ENCODE data around the gene PCBP3.

Gene PCBP3

DNA sequence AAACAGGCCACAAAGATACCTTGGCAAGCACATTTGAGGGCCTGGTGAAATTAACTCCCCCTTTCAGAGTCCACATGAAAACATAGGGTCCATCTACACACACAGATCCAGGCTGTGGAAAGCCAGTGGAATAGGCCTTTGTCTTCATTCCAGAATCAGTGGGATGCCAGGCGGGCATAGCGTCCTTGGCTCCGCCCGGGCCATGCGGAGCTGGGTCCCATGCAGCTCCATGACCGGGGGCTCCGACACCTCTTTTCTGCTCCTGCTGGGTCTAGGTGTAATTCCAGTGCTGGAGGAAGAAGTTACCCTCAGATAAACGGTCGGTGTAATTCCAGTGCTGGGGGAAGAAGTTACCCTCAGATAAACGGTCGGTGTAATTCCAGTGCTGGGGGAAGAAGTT lies 274.5 kb downstream of the PCBP3 start:
- DNase-seq = no peak

DNA sequence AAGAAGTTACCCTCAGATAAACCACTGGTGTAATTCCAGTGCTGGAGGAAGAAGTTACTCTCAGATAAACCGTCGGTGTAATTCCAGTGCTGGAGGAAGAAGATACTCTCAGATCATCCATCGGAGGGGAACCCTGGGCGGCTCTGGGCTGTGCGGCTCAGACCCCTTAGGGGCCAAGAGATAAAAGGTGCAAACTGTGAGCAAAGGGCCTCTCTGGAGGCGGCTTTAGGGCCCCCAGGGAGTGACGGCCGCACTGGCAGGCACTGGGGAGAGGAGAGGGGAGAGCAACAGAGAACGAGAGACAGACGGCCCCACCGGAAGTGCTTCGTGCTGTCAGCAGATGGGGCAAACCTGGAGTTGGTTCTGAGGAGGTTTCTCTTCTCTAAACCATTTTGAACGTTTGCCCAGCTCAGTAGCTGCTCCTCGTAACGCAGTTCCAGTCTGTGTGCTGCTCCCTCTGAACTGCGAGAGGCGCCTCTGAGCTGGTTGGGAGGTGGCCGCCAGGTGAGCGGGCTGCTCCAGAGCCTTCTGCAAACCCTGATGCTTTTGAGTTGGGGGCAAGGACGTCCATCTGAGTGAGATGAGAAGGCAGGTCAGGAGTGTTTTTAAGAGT lies 275.4 kb downstream of the PCBP3 start:
- DNase-seq = no peak

DNA sequence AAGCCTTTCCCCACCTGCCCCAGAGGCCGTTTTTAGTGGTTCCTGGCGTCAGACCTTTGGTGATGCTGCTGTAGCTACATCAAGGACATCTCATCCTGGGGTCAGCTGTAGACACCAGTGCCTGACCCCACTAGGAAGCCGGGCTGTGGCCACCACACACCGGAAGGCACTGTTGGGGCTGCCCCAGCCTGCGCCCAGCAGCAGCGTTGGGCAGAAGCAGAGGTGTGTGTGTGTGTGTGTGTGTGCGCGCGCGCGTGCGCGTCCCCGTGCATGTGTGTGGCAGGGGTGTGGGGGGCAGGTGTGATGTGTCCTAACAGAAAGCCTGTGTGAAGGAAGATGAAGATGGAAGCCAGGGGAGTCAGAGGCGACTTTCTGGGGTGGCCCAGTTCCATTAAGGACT lies 276.1 kb downstream of the PCBP3 start:
- no peak for DNase-seq

DNA sequence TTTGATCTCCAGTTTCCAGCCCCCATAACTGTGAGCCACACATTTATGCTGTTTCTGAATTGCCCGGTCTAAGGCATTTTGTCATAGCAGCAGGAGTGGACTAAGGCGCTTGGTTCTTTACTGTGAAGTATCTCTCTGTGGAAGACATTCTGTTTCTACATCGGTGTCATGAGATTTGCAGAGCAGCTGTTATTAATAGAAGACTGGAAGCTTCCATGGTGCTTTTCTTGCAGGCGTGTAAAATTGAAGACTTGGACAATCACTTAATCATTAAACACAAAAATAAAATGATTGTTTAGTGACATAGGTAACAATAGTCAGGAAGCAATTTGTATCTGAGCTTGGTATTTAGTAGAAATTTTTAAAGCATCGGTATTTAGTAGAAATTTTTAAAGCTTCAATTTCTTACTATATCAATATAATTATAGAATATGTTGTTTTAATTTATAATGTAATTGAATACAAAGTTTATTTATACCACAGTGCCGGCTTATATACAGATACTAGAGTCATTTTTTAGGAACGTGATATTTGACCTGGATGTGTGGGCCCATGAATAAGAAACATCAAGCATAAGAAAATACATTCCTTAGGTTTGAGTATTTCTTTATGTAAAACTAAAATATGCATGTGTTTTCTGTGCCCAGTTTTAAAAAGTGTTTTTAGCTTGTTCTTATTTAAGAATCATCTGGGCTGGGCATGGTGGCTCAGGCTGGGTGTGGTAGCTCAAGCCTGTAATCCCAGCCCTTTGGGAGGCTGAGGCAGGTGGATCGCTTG lies 277.5 kb downstream of the PCBP3 start:
- DNase-seq = no peak

DNA sequence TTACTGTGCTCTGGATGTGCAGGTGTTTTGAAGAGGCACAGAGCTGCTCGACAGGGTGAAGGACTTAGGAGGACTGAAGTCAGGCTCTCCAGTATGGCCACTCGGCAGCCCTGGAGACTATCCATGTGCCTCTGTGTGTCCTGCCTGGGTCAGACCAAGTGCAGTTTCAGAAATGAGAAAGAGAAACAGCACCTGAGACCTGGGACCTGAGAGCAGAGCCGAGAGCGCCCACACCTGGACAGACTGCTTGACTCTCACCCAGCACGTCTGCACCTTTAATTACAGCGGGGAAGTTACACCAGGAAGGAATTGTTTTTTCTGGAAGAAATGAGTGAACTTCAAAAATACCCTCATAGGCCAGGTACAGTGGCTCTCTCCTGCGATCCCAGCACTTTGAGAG lies 278.4 kb downstream of the PCBP3 start:
- DNase-seq = no peak

DNA sequence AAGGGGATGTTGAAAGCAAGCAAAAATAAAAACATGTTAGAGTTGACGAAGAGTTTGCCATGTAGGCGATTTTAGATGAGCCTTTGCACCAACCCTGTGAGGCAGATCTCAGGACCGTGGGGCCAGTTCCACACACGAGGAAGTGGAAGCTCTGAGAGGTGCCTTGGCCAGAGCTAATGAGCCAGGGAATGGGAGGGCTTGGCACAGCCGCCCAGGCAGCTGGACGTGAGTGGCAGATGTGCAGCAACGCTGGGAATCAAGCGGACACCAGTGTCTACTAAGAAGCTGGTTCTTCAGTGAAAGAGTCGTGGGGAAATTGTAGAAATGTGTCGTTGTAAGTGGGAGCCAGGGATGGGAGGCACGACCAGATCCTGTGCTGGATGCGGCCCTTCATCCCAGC lies 279.1 kb downstream of the PCBP3 start:
- DNase-seq = no peak

DNA sequence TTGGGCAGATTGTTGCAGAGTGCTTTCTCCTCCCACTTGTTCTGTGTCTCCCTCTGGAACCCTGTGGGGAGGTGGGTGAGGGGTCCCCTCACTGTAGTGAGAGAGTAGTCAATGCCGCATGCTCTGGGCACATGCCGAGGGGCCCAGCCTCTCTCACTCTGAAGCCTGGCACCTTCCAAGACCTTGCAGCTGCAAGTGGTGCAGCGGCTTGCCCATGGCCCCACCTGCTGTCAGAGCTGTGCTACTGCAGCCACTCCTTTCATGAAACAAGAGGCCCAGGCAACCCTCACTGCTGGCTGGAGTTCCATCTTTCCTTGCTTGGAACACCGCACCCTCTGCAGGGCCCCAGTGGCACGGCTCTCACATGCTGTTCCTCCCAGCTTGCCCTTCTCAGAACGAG lies 279.6 kb downstream of the PCBP3 start:
- no peak for DNase-seq

DNA sequence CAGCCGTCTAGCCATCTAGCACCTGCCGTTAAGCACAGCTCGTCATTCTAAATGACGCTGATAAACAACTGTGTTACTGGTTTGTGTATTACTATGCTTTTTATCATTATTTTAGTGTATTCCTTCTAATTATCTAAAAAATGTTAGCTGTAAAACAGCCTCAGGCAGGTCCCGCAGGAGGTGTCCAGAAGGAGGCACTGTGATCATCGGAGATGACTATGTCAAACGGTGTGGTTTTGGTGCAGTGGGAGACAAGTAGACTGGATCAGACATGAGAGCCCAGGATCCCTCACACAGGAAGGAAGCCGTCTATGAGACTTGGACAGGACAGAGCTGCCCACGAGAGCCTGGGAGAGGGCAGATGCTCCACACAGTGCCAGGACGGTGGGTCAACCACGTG lies 282.8 kb downstream of the PCBP3 start:
- no peak for DNase-seq

DNA sequence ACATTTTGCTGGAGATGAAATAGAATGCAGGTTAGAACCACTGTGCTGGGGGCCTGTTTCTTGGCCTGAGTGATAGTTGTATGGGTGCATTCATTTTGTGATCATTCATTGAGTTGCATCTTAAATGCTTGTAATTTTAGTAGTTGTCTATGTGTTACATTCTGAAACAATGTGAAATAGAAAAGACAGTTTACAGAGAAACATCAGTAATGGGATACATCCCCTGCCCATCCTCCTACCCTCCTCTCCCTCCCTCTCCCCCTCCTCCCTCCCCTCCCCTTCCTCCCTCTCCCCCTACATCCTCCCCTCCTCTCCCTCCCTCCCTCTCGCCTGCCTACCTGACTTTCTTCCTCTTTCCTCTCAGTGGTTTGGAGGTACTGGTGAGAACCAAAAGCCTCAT lies 283.5 kb downstream of the PCBP3 start:
- no peak for DNase-seq

DNA sequence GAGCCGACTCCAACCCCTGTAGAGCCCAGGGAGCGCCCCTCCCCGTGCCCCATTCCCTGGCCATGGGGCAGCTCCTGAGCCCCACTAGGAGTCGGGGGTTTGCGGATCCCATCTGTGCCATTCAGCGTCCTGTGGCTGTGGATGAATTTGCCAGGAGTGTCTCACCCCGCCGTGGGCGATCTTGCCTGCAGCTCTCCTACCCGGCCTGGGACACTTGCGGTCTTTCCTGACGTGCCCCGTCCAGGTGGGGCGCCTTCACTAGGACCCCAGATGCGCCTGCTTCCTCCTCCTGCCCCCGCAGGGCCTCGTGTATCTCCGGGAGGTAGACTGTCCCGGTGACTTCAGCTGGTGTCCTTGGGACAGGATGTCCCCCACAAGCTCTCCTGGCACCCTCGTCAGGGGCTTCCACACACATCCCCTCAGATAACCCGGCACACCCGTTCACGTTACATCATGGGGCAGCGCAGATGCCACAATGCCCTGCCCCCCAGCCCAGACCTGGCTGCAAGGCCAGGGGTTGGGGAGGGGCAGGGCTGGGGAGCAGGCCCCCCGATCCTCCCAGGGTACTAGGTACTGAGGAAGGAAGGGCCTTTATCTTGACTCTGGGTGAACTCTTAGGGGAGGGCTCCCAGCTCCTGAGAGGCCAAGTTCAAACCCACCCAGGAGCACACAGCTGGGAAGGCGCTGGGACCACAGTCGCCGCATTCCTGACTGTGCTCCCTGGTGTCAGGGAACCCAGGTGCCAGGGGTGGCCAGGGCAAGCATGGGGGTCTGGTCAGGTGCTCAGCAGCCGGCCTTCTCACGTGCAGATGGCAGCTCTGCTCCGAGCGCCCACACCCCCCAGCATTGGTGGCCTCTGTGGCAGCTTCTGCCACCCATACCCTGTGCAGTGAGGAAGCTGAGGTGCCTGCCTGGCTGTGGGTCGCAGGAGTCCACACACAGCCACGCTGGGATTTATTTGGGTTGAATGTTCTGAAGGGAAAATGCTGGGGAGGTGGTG lies 284.6 kb downstream of the PCBP3 start:
- no peak for DNase-seq

DNA sequence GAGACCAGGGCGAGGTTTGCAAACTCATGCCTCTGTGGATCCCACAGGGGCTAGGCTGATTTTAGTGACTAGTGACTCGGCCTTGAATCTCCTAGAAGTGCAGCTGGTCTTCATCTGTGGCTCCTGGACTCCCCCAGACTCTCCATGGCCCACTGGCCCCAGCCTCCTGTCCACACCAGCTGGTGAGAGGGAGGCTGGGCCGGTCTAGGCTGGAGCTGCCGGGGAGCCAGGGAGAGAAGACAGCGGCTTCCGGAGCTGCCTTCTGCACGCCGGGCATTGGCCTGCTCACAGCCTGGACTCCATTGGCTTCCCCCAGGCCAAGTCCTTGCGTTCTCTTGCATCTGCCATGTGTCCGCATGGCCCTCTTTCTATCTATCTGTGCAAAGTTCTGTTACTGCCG lies 285.9 kb downstream of the PCBP3 start:
- DNase-seq = no peak

DNA sequence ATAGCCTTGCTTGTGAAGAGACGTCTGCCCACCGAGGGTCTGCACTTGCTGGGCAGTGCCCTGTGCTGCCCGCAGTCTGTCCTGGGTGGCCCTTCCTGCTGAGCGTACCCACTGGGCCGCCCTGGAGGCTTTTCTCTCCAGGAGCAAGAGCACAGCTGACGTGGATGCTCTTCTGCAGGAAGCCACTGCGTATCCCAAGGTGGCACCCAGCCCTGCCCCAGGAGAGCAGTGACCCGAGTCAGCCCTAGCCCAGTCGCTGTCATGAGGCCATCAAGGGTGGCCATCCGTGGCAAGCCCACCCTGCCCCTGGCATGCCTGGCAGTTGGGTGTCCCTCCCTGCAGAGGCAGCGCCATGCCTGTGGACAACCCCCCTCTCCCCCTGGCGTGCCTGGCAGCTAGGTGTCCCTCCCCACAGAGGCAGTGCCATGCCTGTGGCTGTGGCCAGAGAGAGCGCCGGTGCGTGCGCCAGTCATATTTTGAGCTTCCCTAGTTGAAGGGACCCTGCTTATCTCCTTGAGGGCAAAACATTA lies 286.8 kb downstream of the PCBP3 start:
- no peak for DNase-seq

DNA sequence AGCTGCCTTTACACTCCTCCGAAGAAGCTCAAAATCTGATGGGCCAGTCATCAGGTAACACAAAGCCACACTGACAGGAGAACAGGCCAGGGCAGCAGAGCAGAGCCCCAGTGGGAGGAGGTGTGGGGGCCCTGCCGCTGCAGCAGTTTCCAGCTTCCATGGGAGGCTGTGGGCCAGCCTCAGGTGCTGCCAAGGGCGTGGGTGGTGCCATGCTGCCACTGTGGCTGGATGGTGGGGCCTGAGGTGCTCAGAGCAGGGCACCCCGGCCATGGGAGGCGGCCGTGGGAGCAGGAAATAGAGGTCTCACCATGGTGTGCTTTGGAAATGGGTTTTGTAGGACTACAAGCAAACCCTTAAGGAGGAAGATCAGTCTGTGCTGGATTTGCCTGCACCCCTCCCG lies 287.3 kb downstream of the PCBP3 start:
- no peak for DNase-seq

DNA sequence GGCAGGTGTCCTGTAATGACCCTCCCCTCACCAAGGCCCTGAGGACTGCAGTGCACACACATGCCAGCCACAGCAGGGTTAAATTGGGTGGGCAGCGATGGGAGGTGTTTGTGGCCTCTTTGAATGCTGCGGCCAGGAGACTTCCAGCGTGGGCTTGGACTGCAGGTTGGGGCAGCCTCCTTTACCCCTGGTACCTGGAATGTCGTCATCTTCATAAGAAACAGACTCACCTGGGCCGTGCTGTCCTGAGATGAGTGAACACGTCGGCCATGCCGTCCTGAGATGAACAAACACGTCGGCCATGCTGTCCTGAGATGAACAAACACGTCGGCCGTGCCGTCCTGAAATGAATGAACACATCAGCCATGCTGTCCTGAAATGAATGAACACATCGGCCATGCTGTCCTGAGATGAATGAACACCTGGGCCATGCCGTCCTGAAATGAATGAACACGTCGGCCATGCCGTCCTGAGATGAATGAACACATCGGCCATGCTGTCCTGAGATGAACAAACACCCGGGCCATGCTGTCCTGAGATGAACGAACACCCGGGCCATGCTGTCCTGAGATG lies 288.0 kb downstream of the PCBP3 start:
- DNase-seq = no peak

DNA sequence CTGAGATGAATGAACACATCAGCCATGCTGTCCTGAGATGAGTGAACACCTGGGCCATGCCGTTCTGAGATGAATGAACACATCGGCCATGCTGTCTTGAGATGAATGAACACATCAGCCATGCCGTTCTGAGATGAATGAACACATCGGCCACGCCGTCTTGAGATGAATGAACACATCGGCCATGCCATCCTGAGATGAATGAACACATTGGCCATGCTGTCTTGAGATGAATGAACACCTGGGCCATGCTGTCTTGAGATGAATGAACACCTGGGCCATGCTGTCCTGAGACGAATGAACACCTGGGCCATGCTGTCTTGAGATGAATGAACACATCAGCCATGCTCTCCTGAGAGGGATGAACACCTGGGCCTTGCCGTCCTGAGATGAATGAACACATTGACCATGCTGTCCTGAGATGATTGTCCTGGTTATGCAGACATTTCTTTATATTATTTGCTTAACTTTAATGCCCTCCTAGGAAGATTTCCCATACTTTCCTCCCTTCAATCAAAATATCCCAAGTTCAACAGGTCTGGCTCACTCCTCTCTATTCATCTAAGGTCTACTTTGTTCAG lies 289.5 kb downstream of the PCBP3 start:
- DNase-seq = no peak

DNA sequence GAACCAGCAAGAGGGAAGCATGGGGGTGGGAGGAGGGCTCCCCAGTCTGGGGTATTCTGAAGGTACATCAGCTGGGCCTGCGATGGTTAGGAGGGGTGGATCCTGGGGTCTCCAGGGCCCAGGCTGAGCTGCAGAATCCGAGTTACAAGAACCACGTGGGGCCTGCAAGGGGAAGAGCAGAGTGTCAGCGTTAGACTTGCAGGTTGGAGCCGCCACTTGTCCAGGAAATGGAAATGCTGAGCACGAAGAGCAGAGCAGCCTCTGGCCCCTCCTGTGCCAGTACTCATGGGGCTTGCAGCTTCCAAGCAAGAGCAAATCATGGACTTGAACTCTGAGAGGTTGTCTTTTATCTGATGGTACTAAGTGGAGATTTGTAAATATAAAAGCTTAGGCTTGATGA lies 290.6 kb downstream of the PCBP3 start:
- no peak for DNase-seq

DNA sequence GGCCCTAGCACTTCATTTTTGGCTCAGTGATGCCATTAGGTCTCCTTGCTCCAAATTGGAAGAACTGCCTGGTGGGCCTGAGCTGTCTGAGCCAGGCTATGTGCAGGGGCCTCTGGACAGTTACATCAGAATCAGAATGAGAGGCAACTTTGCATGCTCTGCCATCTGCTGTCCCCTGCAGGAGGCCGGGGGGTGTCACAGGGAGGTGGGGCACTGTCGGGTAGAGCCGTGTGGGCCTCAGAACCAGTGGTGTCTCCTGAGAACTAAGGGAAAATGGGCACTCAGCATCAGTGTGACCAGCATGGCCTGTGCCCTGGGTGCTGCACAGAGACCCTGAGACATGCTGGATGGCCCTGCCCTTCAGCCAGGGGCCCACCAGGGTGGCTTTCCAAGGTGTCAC lies 291.0 kb downstream of the PCBP3 start:
- no peak for DNase-seq

DNA sequence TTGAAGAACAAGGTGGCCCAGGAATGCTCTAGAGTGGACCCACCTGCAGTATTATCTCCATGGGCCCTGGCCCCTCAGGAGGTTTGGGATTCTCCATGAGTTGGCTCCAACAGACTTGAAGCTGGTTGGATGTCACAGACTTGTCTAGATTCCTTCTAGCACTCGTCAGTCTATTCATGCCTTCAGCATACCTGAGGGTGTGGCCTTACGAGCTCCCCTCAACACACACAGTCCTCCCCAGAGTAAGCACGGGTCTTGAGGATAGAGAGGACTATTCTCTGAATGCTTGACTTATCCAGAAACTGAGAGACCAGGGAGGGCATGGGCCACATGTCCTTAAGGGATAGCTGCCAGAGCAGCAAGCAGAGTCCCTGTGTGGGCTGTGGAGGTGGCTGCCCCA lies 292.1 kb downstream of the PCBP3 start:
- no peak for DNase-seq

DNA sequence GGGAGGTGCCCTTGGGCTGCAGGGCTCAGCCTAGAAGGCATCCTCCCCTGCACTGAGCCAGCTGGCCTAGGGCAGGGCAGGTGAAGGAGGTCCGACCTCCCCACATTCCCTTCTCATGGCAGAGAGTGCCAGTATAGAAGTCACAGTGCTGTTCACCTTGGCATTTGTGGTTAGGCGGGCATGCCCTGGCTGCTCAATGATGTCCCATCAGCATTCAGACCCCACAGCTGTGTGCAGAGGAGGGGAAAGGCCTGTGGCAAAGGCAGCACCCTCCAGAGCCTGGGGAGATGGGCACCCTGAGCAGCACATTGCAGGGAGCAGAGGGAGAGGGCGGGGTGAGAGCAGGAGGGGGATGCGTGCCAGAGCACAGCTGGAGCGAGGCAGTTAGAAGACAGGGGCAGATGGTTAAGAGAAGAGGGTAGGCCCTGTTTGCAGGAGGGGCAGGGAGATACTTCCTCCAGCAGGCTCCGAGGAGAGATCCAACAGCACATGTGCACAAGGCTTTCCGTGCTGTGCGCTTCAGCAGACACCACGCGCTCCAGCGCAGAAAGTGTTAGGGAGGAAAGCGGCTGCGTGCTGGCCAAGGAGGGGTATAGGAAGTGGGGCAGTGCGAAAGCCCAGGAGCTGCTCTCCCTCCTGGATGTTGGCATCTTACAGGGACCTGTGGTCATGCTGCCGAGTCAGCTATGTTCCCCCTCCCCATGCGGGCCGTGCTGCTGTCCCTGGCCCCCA lies 294.4 kb downstream of the PCBP3 start:
- DNase-seq = no peak

DNA sequence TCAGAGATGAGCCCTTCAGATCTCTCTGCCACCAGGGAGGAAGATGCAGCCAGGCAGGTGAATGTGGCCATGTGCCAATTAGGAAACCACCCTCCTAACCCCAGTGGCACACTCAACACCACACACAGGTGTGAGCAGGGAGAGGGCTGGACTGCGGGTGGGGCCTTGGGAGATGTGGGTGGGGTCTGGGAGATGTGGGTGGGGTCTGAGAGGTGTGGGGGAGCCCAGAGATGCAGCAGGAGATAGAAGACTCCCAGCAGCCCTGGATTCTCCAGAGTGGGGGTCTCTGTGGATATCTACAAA lies 294.9 kb downstream of the PCBP3 start:
- DNase-seq = no peak

DNA sequence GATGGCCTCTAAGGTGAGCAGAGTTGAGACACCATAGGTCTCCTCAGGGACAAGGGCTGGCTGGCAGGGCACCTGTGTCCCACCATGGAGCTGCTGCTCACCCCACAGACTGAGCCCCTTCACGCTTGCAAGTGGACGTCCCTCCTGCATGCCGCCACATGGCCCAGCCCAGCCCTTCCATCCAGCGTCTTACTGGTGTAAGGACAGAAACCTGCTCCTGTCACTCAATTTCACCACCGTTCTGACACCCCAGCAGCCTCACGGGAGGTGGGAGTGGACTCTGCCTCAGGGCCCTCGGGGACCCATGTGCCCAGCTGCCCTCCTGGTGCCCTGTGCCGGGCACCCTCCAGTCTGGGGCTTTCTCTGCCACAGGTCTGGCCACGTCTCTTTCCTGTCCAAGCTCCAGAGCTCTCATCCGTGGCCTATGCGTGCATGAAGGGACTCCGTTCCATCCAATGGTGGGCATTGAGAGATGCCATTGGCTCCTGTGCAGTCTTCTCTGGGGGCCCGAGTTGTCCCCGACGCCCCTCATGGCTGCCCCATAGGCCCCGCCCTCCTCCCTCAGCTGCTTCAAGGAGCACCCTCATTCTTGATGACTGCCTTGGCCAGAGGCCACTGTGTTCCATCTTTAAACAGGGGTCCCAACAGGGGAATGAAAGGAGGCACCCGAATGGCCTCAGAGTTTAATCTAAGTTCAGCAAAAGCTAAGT lies 295.4 kb downstream of the PCBP3 start:
- DNase-seq = no peak
